Measurements from ENCODE around the gene TBCCD1.
A peak's percentile ranks its signal among the peaks of the same experiment; 100 is the strongest.
"Not testable (repeated sequence)": the region's sequence is repeated elsewhere in the genome, so short reads cannot be mapped to it uniquely, and the experiment has no call there.

TBCCD1 gene

GRCh38 chr3:186540221-186540834, 26.8 kb downstream of the TBCCD1 start:
- TF ChIP-seq CTCF (conservative IDR thresholded peaks at IDR 0.05; ENCODE audit: control insufficient read depth, insufficient read depth, low read depth, low read length) = peak; percentile 66
- H3K4me3 ChIP-seq (ENCODE audit: control insufficient read depth, low read depth, low read length) = no peak overlapping the region
- peak; percentile 81 for DNase-seq (ENCODE audit: low read depth)

- TF ChIP-seq CTCF (conservative IDR thresholded peaks at IDR 0.05; ENCODE audit: control insufficient read depth, insufficient read depth, low read depth, low read length) = no peak
- DNase-seq (ENCODE audit: low read depth) = no peak
- no peak overlapping the region for H3K4me3 ChIP-seq (ENCODE audit: control insufficient read depth, low read depth, low read length)
These were observed 28.4 kb downstream of the TBCCD1 start for GRCh38 chr3:186538779-186539178.

- DNase-seq (ENCODE audit: low read depth) = peak; percentile 31
- no peak overlapping the region for H3K4me3 ChIP-seq (ENCODE audit: control insufficient read depth, low read depth, low read length)
- no peak for TF ChIP-seq CTCF (conservative IDR thresholded peaks at IDR 0.05; ENCODE audit: control insufficient read depth, insufficient read depth, low read depth, low read length)
These were observed 30.0 kb downstream of the TBCCD1 start for GRCh38 chr3:186536883-186537844.

- no peak for TF ChIP-seq CTCF (conservative IDR thresholded peaks at IDR 0.05; ENCODE audit: control insufficient read depth, insufficient read depth, low read depth, low read length)
- no peak for DNase-seq (ENCODE audit: low read depth)
- no peak overlapping the region for H3K4me3 ChIP-seq (ENCODE audit: control insufficient read depth, low read depth, low read length)
These were observed 32.9 kb downstream of the TBCCD1 start for GRCh38 chr3:186534113-186534669.

- no peak overlapping the region for H3K4me3 ChIP-seq (ENCODE audit: control insufficient read depth, low read depth, low read length)
- TF ChIP-seq CTCF (conservative IDR thresholded peaks at IDR 0.05; ENCODE audit: control insufficient read depth, insufficient read depth, low read depth, low read length) = no peak
- no peak for DNase-seq (ENCODE audit: low read depth)
These were observed 34.5 kb downstream of the TBCCD1 start for GRCh38 chr3:186532598-186533072.

GRCh38 chr3:186531694-186532093, 35.4 kb downstream of the TBCCD1 start:
- not testable (repeated sequence) for DNase-seq (ENCODE audit: low read depth); H3K4me3 ChIP-seq (ENCODE audit: control insufficient read depth, low read depth, low read length)

- H3K4me3 ChIP-seq (ENCODE audit: control insufficient read depth, low read depth, low read length) = no peak overlapping the region
- no peak for TF ChIP-seq CTCF (conservative IDR thresholded peaks at IDR 0.05; ENCODE audit: control insufficient read depth, insufficient read depth, low read depth, low read length)
- DNase-seq (ENCODE audit: low read depth) = no peak
These were observed 36.7 kb downstream of the TBCCD1 start for GRCh38 chr3:186530415-186530814.
